Measurements from ENCODE around the gene TMEM161A.
"Not testable (repeated sequence)": the region's sequence is repeated elsewhere in the genome, so short reads cannot be mapped to it uniquely, and the experiment has no call there.

TMEM161A gene

GRCh38 chr19:19138109-19138981 is at the start of gene TMEM161A:
TSS of gene TMEM161A (minus strand) at chr19:19138478. CDS start at chr19:19138428, 50 bp downstream.
- peak; percentile 99 for DNase-seq

GRCh38 chr19:19186742-19187141 is 48.5 kb upstream of the TMEM161A start:
- no peak for DNase-seq

- DNase-seq: no peak
Measured at GRCh38 chr19:19185853-19186740, 47.8 kb upstream of the TMEM161A start.

- DNase-seq: no peak
Measured at GRCh38 chr19:19181488-19181998, 43.3 kb upstream of the TMEM161A start.

GRCh38 chr19:19179548-19180441 is 41.5 kb upstream of the TMEM161A start:
- no peak for DNase-seq

GRCh38 chr19:19176950-19177349 is 38.7 kb upstream of the TMEM161A start:
- no peak for DNase-seq

- DNase-seq: not testable (repeated sequence)
Measured at GRCh38 chr19:19173243-19173642, 35.0 kb upstream of the TMEM161A start.

GRCh38 chr19:19171821-19172532 is 33.7 kb upstream of the TMEM161A start:
- no peak for DNase-seq

- DNase-seq: no peak
Measured at GRCh38 chr19:19170873-19171672, 32.8 kb upstream of the TMEM161A start.

- DNase-seq: peak; percentile 71
Measured at GRCh38 chr19:19170053-19170872, 32.0 kb upstream of the TMEM161A start, which contains the start of gene MEF2B. TSS of gene MEF2B (minus strand) at chr19:19170263. CDS start at chr19:19150735, 19,528 bp downstream.

- no peak for DNase-seq
Measured at GRCh38 chr19:19169236-19170052, 31.2 kb upstream of the TMEM161A start.

- no peak for DNase-seq
Measured at GRCh38 chr19:19167612-19168011, 29.3 kb upstream of the TMEM161A start.

GRCh38 chr19:19165396-19165795 is 27.1 kb upstream of the TMEM161A start:
- DNase-seq: no peak

GRCh38 chr19:19162495-19162894 is 24.2 kb upstream of the TMEM161A start:
- no peak for DNase-seq

GRCh38 chr19:19160461-19161035 is 22.3 kb upstream of the TMEM161A start:
- DNase-seq: no peak

GRCh38 chr19:19159534-19159933 is 21.3 kb upstream of the TMEM161A start:
- no peak for DNase-seq

GRCh38 chr19:19157808-19158207 is 19.5 kb upstream of the TMEM161A start:
- no peak for DNase-seq

- no peak for DNase-seq
Measured at GRCh38 chr19:19155495-19156219, 17.4 kb upstream of the TMEM161A start.

Data from 8988T (cell line).